ENCODE results near the gene TRDMT1. TPM values are rescaled to one million over a fixed set of nuclear protein-coding genes. Genes with fewer than 3 reads are reported as not detected.

The TRDMT1 gene
- total and polyA plus RNA-seq, 2 experiments from 2014 or later = 3.9 to 10.1 TPM

DNA sequence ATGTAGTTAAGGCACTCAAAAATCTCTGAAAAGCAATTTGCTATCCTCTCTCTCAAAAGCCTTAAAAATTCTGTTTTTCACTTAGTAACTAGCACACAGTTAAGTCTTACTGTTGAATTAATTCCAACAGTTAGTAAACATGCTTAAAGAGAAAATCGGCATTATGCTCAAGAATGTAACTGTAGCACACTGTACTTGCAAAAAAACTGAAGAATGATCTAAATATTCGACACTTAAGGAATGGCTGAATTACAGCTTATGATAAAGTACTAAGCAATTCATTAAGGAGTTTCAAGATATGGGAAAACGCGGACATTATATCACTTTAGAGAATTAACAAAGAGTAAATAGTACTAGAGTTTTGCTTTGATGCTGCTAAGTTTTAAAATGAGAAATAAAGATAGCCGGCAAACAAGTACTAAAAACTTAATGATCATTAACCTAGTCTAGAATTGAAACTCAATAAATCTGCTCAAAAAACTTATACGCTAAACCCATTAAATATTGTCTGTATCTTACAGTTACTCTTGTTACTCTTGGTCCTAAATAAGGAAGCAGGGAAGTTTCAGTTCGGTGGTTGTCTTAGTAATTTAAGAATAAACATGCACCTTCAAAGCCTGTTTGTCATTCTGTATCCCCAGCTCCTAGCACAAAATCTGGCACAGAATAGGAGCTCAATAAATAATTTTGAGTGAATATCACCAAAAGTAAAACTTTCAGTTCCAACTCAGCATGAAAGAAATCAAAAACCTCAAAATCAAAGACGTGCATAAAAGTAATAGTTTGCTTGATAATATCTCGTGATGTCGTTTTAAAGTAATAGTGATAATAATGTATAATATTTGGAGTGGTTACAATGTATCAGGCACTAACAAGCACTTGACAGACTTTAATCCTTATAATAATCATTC, 1.2 kb downstream of the TRDMT1 start:
- Histone ChIP-seq H3K9me3 (ENCODE audit: low read depth) (no peaks in the 10 kb centered on the region), H3K36me3 (no peaks in the 10 kb centered on the region), H3K4me3 (peak overlapping the region; percentile 40), H3K4me1 (ENCODE audit: low read depth) (peaks cover 33% of the 10 kb centered on the region), H3K27ac (peak overlapping the region; percentile 97), H3K27me3 (no peaks in the 10 kb centered on the region)
- TF ChIP-seq, protein P1, sequence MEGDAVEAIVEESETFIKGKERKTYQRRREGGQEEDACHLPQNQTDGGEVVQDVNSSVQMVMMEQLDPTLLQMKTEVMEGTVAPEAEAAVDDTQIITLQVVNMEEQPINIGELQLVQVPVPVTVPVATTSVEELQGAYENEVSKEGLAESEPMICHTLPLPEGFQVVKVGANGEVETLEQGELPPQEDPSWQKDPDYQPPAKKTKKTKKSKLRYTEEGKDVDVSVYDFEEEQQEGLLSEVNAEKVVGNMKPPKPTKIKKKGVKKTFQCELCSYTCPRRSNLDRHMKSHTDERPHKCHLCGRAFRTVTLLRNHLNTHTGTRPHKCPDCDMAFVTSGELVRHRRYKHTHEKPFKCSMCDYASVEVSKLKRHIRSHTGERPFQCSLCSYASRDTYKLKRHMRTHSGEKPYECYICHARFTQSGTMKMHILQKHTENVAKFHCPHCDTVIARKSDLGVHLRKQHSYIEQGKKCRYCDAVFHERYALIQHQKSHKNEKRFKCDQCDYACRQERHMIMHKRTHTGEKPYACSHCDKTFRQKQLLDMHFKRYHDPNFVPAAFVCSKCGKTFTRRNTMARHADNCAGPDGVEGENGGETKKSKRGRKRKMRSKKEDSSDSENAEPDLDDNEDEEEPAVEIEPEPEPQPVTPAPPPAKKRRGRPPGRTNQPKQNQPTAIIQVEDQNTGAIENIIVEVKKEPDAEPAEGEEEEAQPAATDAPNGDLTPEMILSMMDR (IDR thresholded peaks at IDR 0.05; ENCODE audit: low read depth, low read length) = no peak
- peak in 1 of 2 donors; percentile 35 for DNase-seq (ENCODE audit: low read depth in 1 of 2, low spot score in 1 of 2)

DNA sequence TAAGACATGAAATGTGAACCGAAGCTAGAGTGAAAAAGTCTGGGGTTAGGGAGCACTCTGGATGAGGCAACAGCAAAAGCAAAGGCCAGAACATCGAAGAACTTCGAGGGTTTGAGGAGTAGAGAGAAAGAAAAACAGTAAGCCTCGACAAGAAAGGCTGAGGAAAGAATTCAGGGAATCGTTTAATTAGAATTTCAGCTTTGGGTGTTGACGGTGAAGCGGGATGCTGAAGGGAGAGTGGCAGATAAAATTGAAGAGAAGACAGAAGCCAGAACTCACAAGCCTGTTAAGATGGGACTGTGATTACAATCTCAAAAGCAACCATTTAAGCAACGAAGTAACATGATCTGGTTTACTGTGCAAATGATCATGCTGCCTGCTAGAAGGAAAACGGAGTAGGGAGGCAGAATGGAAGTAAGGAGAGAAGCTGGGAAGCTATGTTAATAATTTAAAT, 2.1 kb downstream of the TRDMT1 start:
- peak; percentile 21 to 68 for DNase-seq (ENCODE audit: low read depth in 1 of 2, low spot score in 1 of 2)
- Histone ChIP-seq H3K27me3 (no peaks in the 10 kb centered on the region), H3K4me3 (peak overlapping the region; percentile 40), H3K9me3 (ENCODE audit: low read depth) (no peaks in the 10 kb centered on the region), H3K4me1 (ENCODE audit: low read depth) (peaks cover 33% of the 10 kb centered on the region), H3K27ac (peak overlapping the region; percentile 97), H3K36me3 (no peaks in the 10 kb centered on the region)
- TF ChIP-seq, protein P1 (IDR thresholded peaks at IDR 0.05; ENCODE audit: low read depth, low read length) = no peak

DNA sequence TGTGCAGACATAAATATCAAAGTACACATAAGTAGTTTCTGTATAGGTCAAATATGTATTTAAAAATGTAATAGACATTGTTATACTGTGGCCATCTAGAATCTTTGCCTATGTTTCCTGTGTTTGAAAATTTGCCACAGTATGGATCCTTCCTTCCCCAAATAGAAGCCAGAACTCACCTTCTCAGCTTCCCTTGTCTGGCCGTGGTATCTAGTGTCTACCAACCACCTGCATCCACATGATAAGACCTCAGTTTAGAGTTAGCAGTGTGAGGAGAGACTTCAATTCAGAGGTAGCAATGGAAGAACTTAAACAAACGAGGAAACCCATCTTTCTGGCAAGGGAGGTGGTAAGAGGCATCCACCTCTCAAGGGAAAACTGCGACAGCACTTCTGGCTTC, 4.9 kb downstream of the TRDMT1 start:
- Histone ChIP-seq H3K36me3 (no peaks in the 10 kb centered on the region), H3K4me1 (ENCODE audit: low read depth) (peaks cover 21% of the 10 kb centered on the region), H3K27ac (peak overlapping the region; percentile 71), H3K27me3 (no peaks in the 10 kb centered on the region), H3K9me3 (ENCODE audit: low read depth) (no peaks in the 10 kb centered on the region), H3K4me3 (no peak overlapping the region)
- TF ChIP-seq, protein P1 (IDR thresholded peaks at IDR 0.05; ENCODE audit: low read depth, low read length) = no peak
- DNase-seq (ENCODE audit: low read depth in 1 of 2, low spot score in 1 of 2) = no peak

DNA sequence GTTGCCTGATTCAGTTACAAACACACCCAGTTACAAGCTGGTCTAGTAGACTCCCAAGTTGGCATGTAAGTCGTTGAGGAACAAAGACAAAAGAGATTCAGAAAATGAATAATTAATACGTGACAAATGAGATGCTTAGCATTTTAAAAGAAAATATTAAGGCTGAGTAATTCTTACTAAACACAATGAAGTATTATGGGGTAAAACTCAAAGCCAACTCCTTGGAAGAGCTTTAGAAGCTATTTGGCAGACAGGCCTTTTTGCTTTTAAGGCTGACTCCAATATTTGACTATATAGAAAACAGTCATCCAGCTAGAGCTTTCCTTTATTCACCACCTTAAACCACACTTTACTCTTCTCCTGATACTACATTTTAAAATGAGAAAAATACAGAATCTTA, 5.4 kb downstream of the TRDMT1 start:
- peaks cover 21% of the 10 kb centered on the region for H3K4me1 ChIP-seq (ENCODE audit: low read depth)
- H3K9me3 ChIP-seq (ENCODE audit: low read depth) = no peaks in the 10 kb centered on the region
- peak overlapping the region; percentile 71 for H3K27ac ChIP-seq
- H3K4me3 ChIP-seq = no peak overlapping the region
- no peaks in the 10 kb centered on the region for H3K27me3 ChIP-seq
- H3K36me3 ChIP-seq = no peaks in the 10 kb centered on the region
- DNase-seq (ENCODE audit: low read depth in 1 of 2, low spot score in 1 of 2) = no peak
- TF ChIP-seq, protein P1 (IDR thresholded peaks at IDR 0.05; ENCODE audit: low read depth, low read length) = no peak

DNA sequence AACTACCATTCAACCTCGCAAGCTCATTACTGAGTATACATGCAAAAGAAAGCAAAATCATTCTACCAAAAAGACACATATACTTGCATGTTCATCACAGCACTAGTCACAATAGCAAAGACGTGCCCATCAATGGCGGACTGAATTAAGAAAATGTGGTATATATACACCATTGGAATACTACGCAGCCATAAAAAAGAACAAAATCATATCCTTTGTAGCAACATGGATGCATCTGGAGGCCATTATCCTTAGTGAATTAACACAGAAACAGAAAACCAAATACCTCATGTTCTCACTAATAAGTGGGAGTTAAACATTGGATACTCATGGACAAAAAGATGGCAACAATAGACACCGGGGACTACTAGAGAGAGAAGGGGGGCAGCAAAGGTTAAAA, 6.4 kb downstream of the TRDMT1 start:
- H3K4me3 ChIP-seq = no peak overlapping the region
- TF ChIP-seq, protein P1 (IDR thresholded peaks at IDR 0.05; ENCODE audit: low read depth, low read length) = no peak
- peaks cover 11% of the 10 kb centered on the region for H3K4me1 ChIP-seq (ENCODE audit: low read depth)
- H3K36me3 ChIP-seq = no peaks in the 10 kb centered on the region
- DNase-seq (ENCODE audit: low read depth in 1 of 2, low spot score in 1 of 2) = no peak
- H3K27ac ChIP-seq = no peak overlapping the region
- H3K27me3 ChIP-seq = no peaks in the 10 kb centered on the region
- no peaks in the 10 kb centered on the region for H3K9me3 ChIP-seq (ENCODE audit: low read depth)
